ENCODE measurements around the gene ZFR.

DNA sequence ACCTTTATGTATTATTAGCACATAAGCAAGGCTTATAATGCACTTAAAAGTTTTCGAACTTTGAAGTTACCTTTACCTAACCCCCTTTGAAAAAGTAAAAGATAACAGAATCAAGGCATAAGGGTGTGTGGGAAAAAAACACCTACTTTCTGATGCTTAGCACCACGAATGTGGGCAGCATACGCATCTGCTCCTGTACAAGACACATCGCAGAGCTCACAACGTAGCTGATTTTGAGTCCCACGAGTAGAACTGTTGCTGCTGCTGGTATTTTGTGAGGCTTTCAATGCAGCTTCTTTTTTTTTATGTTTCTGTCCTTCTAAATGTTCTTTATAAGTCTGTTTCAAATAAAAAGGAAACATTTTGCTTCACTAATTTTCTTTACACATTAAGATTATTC lies 40.8 kb downstream of the ZFR start:
- TF ChIP-seq, protein P1, sequence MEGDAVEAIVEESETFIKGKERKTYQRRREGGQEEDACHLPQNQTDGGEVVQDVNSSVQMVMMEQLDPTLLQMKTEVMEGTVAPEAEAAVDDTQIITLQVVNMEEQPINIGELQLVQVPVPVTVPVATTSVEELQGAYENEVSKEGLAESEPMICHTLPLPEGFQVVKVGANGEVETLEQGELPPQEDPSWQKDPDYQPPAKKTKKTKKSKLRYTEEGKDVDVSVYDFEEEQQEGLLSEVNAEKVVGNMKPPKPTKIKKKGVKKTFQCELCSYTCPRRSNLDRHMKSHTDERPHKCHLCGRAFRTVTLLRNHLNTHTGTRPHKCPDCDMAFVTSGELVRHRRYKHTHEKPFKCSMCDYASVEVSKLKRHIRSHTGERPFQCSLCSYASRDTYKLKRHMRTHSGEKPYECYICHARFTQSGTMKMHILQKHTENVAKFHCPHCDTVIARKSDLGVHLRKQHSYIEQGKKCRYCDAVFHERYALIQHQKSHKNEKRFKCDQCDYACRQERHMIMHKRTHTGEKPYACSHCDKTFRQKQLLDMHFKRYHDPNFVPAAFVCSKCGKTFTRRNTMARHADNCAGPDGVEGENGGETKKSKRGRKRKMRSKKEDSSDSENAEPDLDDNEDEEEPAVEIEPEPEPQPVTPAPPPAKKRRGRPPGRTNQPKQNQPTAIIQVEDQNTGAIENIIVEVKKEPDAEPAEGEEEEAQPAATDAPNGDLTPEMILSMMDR (conservative IDR thresholded peaks at IDR 0.05; ENCODE audit: low read depth, low read length): no peak
- TF ChIP-seq EZH2 (IDR thresholded peaks at IDR 0.05; ENCODE audit: low read length, unreplicated experiment) (no peak), EZH2phosphoT487 (IDR thresholded peaks at IDR 0.05; ENCODE audit: borderline replicate concordance, low read length) (no peak)
